NT2/D1 (cell line): ENCODE data around the gene SLC30A10.
"Not testable (repeated sequence)": the region's sequence is repeated elsewhere in the genome, so short reads cannot be mapped to it uniquely, and the experiment has no call there.

Experiments used
- SUZ12 ChIP-seq: IDR thresholded peaks from 2 replicates; pipeline ENCODE4 v1.6.1; 2011; ENCODE audit not compliant: insufficient read length, insufficient read depth; ENCODE audit errors: extremely low read depth
- ZNF274 ChIP-seq: IDR thresholded peaks from 2 replicates; pipeline ENCODE4 v1.6.1; 2011; ENCODE audit warnings: mild to moderate bottlenecking, low read depth, low read length

DNA sequence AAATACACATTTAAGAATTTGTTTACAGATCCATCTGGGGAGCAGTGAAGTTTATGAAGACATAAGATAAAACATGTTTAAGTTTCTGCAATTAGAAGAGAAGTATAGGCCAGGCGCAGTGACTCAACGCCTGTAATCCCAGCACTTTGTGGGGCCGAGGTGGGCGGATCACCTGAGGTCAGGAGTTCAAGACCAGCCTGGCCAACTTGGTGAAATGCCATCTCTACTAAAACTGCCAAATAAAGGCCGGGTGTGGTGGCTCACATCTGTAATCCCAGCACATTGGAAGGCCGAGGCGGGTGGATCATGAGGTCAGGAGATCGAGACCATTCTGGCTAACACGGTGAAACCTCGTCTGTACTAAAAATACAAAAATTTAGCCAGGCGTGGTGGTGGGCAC lies 5.4 kb upstream of the SLC30A10 start:
- not testable (repeated sequence) for TF ChIP-seq SUZ12, ZNF274
